HG03521 (cell line): ENCODE results near the gene ADAMTS17.

ENCODE experiments used
- ATAC-seq: cut with Tn5 transposase; IDR thresholded peaks from one replicate; pipeline ENCODE4 v1.9.1; 2021; ENCODE audit warnings: mild to moderate bottlenecking, moderate library complexity; ENCODE audit not compliant: unreplicated experiment

Gene ADAMTS17

DNA sequence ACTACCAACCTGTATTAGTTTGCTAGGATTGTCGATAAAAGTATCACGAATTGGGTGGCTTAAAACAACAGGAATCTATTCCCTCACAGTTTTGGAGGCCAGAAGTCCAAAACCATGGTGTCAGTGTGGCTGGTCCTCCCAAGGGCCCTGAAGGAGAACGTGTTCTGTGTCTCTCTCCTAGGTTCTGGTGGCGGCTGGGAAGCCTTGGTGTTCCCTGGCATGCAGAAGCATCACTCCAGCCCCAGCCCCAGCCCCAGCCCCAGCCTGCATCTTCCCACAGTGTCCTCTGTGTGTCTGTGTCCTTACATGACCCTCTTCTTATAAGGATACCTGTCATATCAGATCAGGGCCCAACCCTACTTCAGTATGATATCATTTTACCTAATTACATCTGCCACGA is 336.1 kb downstream of the ADAMTS17 start:
- ATAC-seq, result no peak

DNA sequence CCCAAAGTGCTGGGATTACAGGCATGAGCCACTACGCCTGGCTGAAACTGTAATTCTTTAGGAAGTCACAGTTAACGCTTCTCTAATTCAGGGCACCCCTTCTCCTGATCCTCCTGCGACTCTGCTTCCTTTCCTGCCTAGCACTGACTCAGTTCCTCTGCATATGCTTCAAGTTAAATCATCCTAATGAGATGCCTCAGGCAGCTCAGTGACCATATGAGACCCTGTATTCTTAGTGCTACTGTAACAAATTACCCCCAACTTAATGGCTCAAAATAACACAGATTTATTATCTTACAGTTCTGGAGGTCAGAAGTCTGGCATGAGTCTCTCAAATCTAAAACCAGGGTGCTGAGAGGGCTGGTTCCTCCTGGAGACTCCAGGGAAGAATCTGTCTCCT is 336.8 kb downstream of the ADAMTS17 start:
- no peak for ATAC-seq

DNA sequence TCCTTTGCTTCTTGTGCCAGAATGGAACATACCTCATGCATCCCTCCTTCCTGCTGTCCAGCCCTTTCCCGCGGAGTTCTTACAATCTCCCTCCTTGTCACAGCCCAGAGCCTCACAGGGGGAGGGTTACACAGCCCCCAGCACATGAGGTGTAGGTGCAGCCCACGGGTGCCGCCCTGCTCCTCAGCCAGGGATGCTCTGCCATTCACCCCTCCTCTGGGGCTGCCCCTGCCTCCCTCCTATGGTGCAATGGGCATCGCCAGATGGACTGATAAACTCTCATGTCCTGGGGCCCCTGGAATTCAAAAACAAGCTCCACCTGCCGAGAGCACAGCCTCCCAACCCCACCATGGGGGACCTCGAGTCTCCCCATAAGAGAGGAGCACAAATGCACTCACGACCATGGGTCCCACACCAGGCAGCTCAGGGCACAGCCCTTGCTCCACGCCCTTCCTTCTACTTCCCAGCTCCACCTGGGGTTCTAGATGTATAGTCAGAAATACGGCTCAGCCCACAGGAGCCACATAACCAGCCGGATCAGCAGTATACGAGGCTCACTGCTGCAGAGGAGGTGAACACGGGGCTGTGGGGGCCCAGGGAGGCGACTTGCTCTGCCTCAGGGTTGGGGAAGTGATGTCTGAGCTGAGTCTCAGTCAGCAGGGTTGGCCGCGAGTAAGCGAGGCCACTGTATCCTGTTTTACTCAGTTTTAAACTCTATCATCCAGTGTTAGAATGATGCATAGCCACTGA is 338.8 kb downstream of the ADAMTS17 start:
- ATAC-seq, result no peak

DNA sequence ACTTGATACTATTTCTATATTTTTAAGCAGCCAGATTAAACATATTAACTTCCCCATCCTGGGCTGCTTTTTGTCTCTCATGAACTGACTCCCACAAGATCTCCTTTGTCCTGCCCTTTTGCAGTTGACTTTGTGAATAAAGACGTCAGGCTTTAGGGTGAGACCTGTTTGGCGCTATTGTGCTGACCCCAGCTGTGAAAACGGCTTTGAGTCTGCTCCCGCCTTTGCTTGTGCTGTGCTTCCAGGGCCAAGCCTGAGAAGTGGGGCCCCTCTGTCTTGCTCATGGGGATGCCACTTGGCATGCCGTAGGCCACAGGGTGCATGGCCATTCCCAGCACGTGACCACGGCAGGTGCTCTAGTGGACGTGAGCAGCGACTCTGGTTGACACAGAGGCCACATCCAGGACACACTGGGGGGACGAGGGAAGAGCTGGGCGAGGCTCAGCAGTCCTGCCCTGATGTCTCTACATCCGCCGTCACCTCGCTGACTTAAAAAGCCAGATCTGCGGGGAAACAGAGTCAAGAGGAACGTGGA is 339.6 kb downstream of the ADAMTS17 start:
- no peak for ATAC-seq

DNA sequence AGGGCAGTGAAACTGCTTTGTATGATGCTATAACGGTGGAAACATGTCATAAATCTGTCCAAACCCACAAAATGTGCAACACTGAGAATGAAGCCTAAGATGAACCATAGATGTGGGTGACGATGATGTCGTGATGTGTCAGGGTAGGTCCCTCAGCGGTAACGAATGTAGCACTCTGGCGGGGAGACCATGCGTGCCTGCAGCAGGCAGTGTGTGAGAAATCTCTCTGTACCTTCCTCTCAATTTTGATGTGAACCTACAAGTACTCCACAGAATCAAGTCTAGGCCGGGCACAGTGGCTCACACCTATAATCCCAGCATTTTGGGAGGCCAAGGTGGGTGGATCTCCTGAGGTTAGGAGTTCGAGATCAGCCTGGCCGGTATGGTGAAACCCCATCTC is 340.4 kb downstream of the ADAMTS17 start:
- no peak for ATAC-seq

DNA sequence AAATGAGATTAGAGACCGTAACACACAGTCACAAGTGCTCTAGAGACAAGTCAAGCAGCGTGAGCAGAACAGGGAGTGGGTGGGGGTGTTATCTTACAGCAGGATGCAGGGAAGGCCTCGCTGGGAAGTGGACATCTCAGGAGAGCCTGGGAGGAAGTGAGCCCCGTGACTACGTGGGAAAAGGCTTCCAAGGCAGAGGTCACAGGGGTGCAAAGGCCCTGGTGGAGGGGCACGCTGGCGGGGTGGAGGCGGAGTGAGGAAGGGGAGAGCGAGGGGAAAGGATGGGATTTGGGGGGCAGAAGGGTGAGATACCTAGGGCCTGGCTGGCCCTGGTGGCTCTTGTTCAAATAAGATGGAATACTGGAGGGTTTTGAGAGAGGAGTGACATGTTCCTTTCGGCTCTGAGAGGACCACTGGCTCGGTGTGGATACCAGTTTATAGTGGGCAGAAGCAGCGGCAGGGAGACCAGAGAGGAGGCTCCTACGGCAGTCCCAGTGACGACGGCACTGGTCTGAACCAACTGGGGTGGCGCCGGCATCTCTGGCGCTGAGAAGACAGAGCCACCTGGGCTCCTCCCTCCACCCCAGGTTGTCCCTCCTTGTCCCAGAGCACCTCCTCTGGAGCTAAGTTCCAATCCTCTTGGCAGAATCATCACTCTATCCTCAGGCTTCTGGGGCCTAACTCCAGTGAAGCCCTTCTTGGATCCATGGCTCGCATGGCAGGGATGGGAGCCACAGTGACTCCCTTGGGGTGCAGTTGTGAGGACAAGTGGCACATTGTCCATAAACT is 342.3 kb downstream of the ADAMTS17 start:
- ATAC-seq, result no peak

DNA sequence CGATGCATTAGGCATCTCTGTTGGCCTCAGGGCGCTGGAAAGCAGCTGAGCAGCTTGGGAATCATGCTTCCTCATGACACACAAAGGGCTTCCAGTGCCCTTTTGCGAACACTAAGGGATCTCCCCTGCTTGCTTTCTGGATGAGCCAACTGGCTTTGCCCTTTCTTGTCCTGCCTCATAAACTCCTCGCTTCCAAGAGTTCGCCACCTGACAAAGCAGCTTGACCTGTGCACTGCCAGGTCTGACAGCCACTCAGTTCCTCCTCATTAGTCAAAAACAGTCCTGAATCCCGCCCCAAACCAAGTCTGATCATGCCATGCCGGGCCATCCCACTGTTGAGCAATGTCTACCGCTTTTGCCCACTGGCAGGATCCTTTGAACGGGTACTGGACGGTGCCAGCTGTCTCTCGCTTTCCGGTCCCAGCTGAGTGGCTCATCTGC is 343.1 kb downstream of the ADAMTS17 start:
- ATAC-seq, result no peak

DNA sequence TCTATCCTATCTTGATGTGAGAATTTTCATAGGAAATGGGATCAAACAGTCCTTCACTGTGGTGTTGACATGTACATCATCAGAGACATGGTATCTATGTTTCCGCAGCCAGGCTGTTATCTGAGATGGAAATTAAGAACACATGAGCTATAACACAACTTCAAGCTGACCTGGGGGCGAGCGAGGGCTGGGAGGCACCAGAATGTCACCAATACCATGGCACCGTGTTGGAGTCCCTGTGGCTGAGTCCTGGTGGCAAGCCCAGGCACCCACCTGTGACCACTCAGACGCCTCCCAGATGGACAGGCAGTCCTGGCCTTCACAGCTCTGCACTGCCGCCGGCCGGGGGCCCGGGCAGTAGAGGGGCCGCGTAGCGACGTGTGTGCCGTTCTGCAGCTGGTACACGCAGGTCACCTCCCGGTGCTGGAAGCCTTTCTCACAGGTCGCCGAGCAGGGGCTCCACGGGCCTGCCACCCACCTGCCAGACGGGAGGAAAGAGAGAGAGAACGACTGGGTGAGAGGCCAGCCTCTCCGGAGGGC is 344.6 kb downstream of the ADAMTS17 start:
- ATAC-seq, result no peak

DNA sequence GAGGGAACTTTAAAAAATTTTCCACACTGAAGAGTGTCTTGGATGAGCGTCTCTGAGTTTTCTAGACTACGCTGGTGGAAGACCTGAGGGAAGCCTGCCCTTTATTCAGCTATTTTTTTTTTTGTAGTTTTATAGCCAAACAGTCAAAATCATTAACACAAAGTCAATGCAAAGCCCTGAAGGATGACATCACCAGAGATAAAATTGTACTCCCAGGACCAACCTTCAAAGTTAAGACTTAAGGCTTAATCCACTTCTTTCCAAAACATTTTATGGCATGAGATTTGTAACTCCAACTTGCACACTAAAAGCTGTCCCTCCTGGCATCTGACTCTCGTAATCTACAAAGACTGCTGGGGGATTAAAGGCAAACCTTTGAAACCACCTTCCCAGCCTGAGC is 345.1 kb downstream of the ADAMTS17 start:
- no peak for ATAC-seq

DNA sequence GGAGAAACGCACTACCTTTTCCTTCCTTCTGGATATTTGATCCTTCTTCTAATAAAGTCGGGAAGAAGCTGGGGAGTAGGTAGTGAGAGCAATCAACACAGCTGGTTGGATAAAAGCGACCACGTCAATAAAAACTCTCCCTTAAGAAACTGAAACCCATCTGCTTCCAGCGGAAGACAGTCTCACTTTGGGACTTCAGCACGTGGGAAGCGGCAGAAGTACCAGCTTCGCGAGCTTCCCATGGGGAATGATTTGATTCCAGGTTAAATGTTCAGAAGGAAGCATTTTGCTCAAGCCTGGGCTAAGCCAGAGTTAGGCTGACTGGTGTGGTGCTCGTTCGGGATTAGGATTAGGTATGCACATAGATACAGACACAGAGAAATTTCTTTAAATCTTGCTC is 346.2 kb downstream of the ADAMTS17 start:
- no peak for ATAC-seq

DNA sequence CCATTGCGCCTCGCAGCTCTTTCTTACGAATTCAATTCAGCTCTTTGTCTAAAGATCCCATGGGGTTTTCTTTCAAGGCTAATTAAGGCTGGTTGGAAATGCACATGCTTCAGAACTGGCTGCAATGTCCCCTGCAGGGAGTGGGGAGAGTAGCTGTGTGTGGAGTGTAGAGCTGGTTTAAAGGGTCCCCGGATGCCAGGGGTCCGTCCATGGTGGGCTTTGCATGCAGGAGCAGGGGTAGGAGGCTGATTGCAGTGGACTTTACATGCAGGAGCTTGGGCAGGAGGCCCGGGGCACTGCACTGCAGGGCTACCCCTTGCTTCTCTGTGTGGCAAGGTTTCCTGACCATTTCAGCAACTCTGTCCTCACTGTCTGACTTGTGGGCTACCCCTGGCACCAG is 346.9 kb downstream of the ADAMTS17 start:
- ATAC-seq, result no peak

DNA sequence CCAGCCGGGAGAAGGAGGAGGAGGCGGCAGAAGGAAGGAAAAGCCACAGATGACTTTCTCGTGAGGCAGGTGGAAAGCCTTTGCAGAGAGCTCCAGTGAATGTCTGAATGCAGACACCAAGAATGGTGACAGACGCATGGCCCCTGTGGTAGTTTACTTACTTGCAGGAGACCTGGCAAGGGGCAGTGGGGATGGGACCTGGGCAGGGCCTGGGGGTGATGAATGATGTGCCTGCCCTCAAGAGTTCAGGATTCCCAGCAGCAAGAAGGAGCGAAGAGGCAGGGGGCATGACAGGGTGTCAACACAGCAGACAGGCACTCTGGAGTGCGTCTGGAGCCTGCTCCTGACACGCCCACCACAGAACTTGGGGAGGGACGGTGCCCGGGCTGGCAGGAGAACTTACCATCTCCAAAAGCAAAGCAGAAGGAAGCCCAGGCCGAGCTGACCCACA is 348.1 kb downstream of the ADAMTS17 start:
- ATAC-seq, result no peak

DNA sequence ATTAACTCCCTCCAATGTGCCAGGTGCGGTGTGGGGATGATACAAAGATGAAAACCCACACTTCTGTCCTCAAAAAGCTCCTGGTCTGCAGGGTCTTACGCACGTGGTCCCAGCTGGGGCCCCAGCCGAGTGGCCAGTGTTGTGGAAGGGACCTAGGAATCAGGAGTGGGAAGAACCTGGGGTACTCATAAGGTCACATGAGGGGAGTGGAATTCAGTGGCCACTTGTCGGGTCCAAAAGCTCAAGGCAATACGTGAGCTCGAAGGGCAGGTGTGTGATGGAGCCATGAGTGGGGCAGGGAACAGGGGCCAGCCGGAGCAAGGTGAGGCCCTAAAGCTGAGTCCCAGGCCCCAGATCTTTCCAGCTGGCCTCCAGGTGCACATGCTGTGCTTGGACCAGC is 348.5 kb downstream of the ADAMTS17 start:
- no peak for ATAC-seq

DNA sequence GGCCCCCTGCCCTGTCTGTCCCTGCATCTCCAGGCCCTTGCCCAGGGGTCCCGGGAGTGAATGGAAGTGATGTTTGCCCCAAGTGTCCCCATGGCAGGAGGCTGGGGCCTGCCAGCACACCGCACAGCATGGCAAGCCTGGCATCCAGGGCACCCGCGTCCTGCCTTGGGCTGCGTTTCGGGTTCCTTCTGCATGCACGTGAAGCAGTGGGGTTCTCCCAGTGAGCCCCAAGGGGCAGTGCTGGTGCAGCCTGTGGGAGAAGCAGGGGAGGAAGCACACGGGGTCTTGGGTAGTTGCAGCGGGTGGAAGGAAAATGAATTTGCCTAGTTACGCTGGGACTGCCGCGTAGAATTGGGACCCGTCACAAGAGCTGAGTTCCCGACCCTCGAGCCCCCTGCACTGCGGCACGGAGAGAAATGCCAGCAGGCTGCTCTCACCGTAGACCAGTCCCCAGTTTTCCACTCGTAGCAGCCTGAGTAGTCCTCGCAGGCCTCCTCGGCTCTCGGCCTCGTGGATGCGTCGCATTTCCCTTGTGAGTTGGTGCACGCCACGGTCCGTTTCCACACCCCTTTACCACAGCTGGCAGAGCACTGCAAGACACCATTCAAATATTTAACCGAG is 349.1 kb downstream of the ADAMTS17 start:
- no peak for ATAC-seq

DNA sequence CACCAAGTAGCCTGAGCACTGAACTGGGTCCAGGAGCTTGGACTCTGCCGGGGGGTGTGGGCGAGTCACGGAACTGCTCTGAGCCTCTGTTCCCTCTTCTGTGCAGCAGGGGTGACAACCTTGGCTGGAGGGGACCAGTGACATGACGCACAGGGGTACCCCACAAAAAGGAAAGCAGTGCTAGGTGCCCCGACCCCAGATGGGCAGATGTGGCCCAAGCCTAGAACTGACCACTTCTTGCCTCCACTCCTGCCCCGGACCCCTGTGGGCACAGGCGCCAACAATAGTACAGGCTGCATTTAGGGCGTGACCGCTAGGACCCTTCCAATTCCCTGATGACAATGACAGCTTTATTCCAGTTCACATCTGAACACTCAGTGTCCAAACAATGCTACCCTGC is 352.7 kb downstream of the ADAMTS17 start:
- no peak for ATAC-seq

DNA sequence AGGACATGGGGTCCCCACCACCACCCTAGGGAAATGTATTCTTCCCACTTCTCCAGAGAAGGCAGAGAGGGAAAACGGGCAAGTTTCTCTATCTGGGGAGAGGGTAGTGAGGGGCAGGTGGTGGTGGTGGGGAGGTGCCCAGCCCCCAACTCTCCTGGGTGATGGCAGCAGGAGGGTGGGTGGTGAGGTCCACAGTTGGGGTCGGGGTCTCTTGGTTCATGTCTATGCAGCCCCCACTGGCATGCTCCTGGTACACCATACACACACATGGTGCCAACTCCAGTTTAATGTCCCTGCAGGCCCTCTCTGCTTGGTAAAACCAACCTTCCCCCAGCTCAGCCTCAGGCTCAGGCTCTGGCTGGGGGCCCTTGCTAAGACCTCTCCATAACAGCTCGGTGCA is 354.1 kb downstream of the ADAMTS17 start:
- no peak for ATAC-seq

DNA sequence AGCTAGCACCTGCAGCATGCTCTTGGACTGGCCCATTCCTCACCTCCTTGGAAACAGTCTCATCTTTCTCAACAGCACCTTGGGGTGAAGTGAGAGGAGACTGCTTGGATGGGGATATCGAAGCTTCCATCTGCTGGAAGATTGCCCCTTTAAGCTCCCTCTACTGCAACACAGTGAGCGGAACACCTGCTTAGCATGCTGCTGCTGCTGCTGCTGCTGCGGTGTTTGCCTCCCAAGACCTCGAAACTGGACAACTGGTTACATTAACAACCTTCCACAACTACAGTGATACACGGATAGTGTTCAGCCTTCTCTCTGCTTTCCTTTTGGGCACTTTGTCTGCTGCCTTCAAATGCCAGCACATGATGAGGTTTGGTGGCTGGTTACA is 354.7 kb downstream of the ADAMTS17 start:
- no peak for ATAC-seq

DNA sequence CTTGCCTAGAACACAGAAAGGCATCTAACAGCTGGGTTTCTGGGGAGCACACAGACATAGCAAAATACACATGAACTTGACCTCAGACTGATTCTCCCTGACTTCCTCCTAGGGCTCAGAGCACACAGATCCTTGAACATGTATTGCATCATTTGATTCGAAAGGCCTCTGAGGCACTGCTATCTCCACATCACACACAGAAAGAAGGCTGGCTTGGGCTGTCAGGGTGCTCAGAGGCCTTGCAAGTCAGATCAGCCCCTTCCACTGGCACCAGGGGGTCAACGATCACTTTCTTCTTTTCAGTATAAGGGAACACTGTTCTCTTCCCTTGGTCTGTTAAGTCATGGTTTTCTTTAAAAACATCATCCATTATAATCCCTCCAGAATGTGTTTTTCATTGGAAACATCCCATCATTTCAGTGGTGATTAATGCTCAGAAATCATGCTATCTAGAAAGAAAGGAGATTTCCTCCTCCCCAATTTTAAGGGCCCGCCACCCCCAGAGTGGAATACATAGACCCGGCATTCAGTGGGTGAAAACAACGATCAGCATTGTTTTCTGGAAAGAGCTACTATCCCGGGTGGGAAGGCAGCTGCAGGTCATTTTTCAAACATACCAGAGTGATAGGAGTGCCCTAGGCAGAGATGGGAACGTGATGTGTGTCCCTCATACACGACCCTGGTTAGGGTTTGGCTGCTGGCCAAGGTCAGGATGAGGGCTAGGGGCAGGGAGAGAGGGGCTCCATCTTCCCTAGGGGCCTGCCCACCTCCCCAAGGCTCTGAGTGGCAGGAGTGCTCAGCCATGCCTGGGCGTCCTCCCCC is 355.3 kb downstream of the ADAMTS17 start:
- ATAC-seq, result no peak

DNA sequence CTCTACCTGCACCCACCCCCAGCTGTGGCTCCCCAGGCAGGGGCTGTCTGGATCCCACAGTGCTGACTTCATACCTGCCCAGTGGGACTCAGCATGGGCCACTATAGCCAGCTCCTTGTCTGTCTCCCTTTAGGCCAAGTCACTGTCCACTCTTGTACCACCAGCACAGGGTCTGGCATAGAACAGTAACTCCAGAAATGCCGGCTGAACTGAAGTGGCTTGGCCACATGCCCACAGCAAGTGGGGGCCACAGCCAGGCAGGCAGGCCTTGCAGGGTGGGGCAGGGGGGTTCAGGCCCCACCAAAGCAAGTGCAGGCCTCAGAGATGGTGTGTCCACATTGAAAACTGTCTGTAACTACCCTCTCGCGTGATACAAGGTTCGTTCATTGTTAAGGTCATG is 355.9 kb downstream of the ADAMTS17 start:
- no peak for ATAC-seq

DNA sequence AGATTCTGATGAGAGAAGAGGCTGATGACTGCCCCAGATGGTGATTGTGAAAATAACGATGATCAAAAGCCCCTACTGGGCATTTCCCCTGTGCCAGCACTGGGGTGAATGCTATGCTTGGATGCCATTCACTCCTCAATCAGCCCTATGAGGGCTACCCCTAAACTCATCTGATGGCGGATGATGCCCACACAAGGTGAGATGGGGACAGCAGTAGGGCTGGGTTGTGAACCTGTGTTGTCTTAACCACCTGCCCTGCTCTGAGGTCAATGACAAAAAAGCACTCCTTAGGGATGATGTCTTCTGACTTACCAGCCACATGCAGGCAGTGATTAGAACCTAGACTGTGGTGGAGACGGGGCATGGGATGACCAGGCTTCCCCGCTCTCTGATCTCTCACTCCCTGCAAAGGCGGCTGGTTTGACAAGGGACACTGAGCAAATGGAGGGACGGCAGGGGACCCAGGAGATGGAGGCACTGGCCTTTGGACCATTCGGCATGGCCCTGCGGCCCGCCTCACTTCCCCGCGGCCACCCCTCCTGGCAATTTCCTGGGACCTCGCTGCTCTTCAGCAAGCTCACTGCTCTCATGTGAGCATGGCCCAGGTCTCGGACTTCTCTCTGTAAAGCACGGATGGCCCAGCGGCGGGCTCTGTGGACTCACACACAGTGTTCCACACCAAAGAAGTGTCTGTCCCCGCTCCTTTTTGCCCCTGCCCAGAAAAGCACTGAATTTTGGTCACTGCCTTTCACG is 357.1 kb downstream of the ADAMTS17 start:
- no peak for ATAC-seq
